ENCODE measurements around the gene ATP8B1. TPM values are rescaled to one million over a fixed set of nuclear protein-coding genes. Genes with fewer than 3 reads are reported as not detected.

The ATP8B1 gene
- total and polyA plus RNA-seq, 10 donors = 1.0 to 22.0 (median 12.7) TPM

- DNase-seq = no peak
- no peaks in the 10 kb centered on the region for H3K27me3 ChIP-seq (replicated peaks in 1 of 7)
- H3K9me3 ChIP-seq = peaks cover 0 to 9% (median 5%) of the 10 kb centered on the region in 8 donors
- intact Hi-C loops (cut with DNase I; ENCODE audit: low total_unique reads) = no loop called here
- WGBS, 5 donors = 92 to 100% (median 93%) methylated on average over 2 of the region's 2 CpGs
- TF ChIP-seq POLR2A (IDR thresholded peaks at IDR 0.05) (no peak), POLR2AphosphoS5 (IDR thresholded peaks at IDR 0.05) (no peak), CTCF (IDR thresholded peaks at IDR 0.05 in 8 of 11, conservative IDR thresholded peaks at IDR 0.05 in 3 of 11) (no peak)
- H3K4me1 ChIP-seq = peaks cover 0 to 28% (median 10%) of the 10 kb centered on the region in 6 donors
- H3K27ac ChIP-seq = no peak overlapping the region
- no peaks in the 10 kb centered on the region for H3K36me3 ChIP-seq
- no peak overlapping the region for H3K4me3 ChIP-seq
Observed at GRCh38 chr18:57834616-57835015, 31.5 kb upstream of the ATP8B1 start.

GRCh38 chr18:57833441-57834101, 30.5 kb upstream of the ATP8B1 start:
- no peak for DNase-seq
- Histone ChIP-seq H3K27ac (peak overlapping the region in 6 of 8 donors; percentile 35 to 76 (median 60)), H3K9me3 (peaks cover 0 to 9% (median 5%) of the 10 kb centered on the region in 8 donors), H3K27me3 (replicated peaks in 1 of 7) (no peaks in the 10 kb centered on the region), H3K4me3 (peak overlapping the region in 4 of 8 donors; percentile 6 to 54 (median 18)), H3K36me3 (no peaks in the 10 kb centered on the region), H3K4me1 (peaks cover 0 to 28% (median 10%) of the 10 kb centered on the region in 6 donors)
- 24 to 45% (median 32%) methylated on average over 8 of the region's 8 CpGs for WGBS, 5 donors
- no peak for TF ChIP-seq POLR2AphosphoS5 (IDR thresholded peaks at IDR 0.05)
- no peak for TF ChIP-seq CTCF (IDR thresholded peaks at IDR 0.05 in 8 of 11, conservative IDR thresholded peaks at IDR 0.05 in 3 of 11)
- TF ChIP-seq POLR2A (IDR thresholded peaks at IDR 0.05) = no peak
- intact Hi-C loops (cut with DNase I; ENCODE audit: low total_unique reads) = no loop called here

GRCh38 chr18:57832730-57833129, 29.6 kb upstream of the ATP8B1 start:
- intact Hi-C loops (cut with DNase I; ENCODE audit: low total_unique reads) = no loop called here
- Histone ChIP-seq H3K27me3 (replicated peaks in 1 of 7) (no peaks in the 10 kb centered on the region), H3K9me3 (peaks cover 0 to 9% (median 5%) of the 10 kb centered on the region in 8 donors), H3K4me3 (no peak overlapping the region), H3K27ac (peak overlapping the region in 5 of 8 donors; percentile 58 to 76 (median 61)), H3K4me1 (peaks cover 0 to 21% (median 9%) of the 10 kb centered on the region in 6 donors), H3K36me3 (no peaks in the 10 kb centered on the region)
- no peak for DNase-seq
- TF ChIP-seq POLR2A (IDR thresholded peaks at IDR 0.05) (no peak), POLR2AphosphoS5 (IDR thresholded peaks at IDR 0.05) (no peak), CTCF (IDR thresholded peaks at IDR 0.05 in 8 of 11, conservative IDR thresholded peaks at IDR 0.05 in 3 of 11) (no peak)
- 61 to 98% (median 73%) methylated on average over 2 of the region's 2 CpGs for WGBS, 5 donors

- WGBS, 5 donors = 41 to 74% (median 53%) methylated on average over 14 of the region's 14 CpGs
- Histone ChIP-seq H3K4me3 (no peak overlapping the region), H3K36me3 (no peaks in the 10 kb centered on the region), H3K9me3 (peaks cover 0 to 9% (median 5%) of the 10 kb centered on the region in 8 donors), H3K27ac (no peak overlapping the region), H3K27me3 (replicated peaks in 1 of 7) (no peaks in the 10 kb centered on the region), H3K4me1 (peaks cover 0 to 21% (median 9%) of the 10 kb centered on the region in 6 donors)
- no peak for DNase-seq
- TF ChIP-seq POLR2A (IDR thresholded peaks at IDR 0.05) = no peak
- TF ChIP-seq CTCF (IDR thresholded peaks at IDR 0.05 in 8 of 11, conservative IDR thresholded peaks at IDR 0.05 in 3 of 11) = no peak
- no peak for TF ChIP-seq POLR2AphosphoS5 (IDR thresholded peaks at IDR 0.05)
- intact Hi-C loops (cut with DNase I; ENCODE audit: low total_unique reads) = no loop called here
Observed at GRCh38 chr18:57831597-57832377, 28.7 kb upstream of the ATP8B1 start.

Data from spleen (tissue), 11 donors.